ENCODE results near the gene RFXANK.

The RFXANK gene

DNA sequence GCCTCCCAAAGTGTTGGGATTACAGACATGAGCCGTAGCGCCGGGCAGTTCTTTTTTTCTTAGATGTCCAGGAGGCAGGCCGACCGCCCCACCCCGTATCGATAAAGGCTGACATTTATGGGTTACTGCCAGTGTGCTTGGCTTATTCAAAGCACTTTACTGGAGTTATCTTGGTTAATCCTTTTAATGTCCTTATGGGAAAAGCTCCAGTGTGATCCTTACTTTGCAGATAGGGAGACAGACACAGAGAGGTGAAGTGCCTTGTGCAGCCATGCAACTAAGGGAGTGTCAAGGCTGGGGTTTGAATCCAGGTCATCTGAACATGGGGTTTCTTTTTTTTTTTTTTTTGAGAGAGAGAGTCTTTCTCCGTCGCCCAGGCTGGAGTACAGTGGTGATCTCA, 38.9 kb downstream of the RFXANK start:
- TF ChIP-seq, protein P1, sequence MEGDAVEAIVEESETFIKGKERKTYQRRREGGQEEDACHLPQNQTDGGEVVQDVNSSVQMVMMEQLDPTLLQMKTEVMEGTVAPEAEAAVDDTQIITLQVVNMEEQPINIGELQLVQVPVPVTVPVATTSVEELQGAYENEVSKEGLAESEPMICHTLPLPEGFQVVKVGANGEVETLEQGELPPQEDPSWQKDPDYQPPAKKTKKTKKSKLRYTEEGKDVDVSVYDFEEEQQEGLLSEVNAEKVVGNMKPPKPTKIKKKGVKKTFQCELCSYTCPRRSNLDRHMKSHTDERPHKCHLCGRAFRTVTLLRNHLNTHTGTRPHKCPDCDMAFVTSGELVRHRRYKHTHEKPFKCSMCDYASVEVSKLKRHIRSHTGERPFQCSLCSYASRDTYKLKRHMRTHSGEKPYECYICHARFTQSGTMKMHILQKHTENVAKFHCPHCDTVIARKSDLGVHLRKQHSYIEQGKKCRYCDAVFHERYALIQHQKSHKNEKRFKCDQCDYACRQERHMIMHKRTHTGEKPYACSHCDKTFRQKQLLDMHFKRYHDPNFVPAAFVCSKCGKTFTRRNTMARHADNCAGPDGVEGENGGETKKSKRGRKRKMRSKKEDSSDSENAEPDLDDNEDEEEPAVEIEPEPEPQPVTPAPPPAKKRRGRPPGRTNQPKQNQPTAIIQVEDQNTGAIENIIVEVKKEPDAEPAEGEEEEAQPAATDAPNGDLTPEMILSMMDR (IDR thresholded peaks at IDR 0.05; ENCODE audit: low read depth, low read length, missing control alignments) = no peak
- no peak overlapping the region for H3K4me3 ChIP-seq (replicated peaks; ENCODE audit: low read depth, low read length)
- no peak for DNase-seq (ENCODE audit: extremely low read depth, low read depth)

DNA sequence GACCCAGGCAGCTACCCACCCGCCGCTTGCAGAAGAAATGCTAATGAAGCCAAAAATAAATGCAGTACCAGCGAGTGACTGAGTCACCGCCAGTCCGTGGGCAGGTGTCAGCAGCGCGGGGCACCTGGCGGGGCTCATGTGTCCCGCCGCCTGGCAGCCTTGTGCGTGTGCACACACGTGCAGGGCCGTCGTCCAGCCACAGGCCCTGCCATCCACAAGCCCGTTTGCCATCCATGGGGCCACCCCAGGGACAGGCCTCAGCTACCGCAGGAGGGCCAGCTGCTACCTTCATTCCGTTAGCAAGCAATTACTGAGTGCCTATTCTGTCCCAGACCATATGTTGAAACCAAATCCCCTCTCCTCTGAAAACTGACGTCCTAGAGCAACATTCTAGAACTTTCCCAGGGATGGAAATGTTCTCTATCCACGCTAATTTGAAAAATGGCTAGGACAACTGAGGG, 40.2 kb downstream of the RFXANK start:
- no peak for DNase-seq (ENCODE audit: extremely low read depth, low read depth)
- H3K4me3 ChIP-seq (replicated peaks; ENCODE audit: low read depth, low read length) = no peak overlapping the region
- TF ChIP-seq, protein P1 (IDR thresholded peaks at IDR 0.05; ENCODE audit: low read depth, low read length, missing control alignments) = no peak

DNA sequence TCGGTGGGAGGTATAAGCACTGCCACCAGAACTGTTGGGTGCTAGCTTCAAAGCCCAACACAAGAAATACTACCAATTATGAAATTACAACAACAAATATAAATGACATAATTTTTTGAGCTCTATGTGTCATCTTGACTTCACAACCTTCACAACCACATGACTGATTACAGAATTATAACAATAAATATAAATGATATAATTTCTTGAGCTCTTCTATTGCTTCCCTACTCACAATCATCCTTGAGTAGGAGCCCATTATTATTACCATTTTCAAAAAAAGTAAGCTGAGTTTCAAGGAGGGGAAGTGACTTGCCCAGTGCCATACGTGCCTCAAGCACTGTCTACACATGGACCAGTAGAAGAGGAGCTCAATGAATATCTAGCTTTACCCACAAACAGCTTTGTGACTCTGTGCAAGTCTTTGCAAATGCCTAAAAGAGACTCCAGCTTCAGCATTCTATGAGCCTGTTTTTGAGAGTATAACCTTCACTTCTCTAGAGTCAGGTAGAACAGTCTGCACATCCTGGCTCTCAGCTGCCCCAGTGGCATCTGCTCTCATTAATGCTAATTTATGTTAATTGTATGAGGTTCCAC, 42.3 kb downstream of the RFXANK start:
- H3K4me3 ChIP-seq (replicated peaks; ENCODE audit: low read depth, low read length) = no peak overlapping the region
- TF ChIP-seq, protein P1 (IDR thresholded peaks at IDR 0.05; ENCODE audit: low read depth, low read length, missing control alignments) = no peak
- no peak for DNase-seq (ENCODE audit: extremely low read depth, low read depth)

DNA sequence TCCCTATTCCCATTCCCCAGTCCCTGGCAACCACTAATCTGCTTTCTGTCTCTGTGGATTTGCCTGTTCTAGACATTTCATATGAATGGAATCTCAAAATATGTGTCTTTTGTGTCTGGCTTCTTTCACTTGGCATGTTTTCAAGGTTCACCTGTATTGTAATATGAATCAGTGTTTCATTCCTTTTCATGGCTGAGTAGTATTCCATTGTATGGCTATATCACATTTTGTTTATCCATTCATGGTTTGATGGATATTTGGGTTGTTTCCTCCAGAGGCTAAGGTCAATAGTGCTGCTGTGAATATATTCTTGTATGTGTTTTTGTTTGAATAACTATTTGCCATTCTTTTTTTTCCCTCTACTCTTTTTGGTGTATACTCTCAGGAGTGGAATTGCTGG, 44.1 kb downstream of the RFXANK start:
- no peak for DNase-seq (ENCODE audit: extremely low read depth, low read depth)
- TF ChIP-seq, protein P1 (IDR thresholded peaks at IDR 0.05; ENCODE audit: low read depth, low read length, missing control alignments) = no peak
- no peak overlapping the region for H3K4me3 ChIP-seq (replicated peaks; ENCODE audit: low read depth, low read length)

DNA sequence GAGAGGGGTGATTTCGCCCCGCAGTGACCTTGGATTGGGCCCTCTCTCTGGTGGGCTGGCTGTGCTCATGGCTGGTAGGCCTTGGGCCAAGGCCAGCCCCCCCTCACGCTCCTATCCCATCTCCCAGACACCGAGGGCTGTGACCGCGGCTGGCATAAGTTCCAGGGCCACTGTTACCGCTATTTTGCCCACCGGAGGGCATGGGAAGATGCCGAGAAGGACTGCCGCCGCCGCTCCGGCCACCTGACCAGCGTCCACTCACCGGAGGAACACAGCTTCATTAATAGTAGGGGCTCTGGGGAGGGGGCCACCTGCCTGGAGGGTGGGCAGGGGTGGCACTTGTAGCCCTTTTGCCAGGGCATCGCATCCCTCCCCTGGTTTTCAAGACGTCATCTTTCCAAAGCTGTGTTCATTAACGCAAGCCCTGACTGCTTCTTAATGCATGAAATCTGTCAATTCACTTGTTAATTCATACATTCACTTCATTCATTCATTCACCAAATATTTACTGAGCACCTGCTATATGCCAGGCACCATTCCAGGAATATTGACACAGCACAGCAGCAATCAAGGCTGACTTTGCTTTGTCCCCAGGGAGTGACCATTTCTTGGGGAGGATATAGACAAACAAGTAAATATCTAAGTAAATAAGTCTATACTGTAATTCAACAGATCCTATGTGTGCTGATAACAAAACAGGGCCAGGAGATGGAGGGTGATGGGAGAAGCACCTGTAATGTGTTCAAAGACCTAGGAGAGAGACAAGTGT, 46.3 kb downstream of the RFXANK start:
- TF ChIP-seq, protein P1 (IDR thresholded peaks at IDR 0.05; ENCODE audit: low read depth, low read length, missing control alignments) = no peak
- H3K4me3 ChIP-seq (replicated peaks; ENCODE audit: low read depth, low read length) = no peak overlapping the region
- DNase-seq (ENCODE audit: extremely low read depth, low read depth) = no peak

DNA sequence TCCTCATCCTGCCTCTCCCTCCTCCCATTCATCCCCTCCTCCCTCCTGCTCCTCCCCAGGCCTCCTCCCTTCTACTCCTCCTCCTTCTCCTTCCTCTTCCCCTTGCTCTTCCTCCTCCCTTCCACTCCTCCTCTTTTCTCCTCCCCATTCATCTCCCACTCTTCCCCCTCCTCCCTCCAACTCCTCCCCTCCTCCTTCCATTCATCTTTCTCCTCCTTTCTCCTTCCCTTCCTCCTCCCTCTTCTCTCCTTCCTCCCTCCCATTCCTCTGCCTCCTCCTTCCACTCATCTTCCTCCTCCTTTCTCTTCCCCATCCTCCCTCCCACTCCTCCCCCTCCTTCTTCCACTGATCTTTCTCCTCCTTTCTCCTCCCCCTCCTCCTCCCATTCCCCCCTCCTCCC, 47.6 kb downstream of the RFXANK start:
- TF ChIP-seq, protein P1 (IDR thresholded peaks at IDR 0.05; ENCODE audit: low read depth, low read length, missing control alignments) = no peak
- H3K4me3 ChIP-seq (replicated peaks; ENCODE audit: low read depth, low read length) = no peak overlapping the region
- DNase-seq (ENCODE audit: extremely low read depth, low read depth) = no peak
